Measurements from ENCODE around the gene ZDHHC12. TPM values are rescaled to one million over a fixed set of nuclear protein-coding genes. Genes with fewer than 3 reads are reported as not detected.
A peak's percentile ranks its signal among the peaks of the same experiment; 100 is the strongest.

Gene ZDHHC12
- total and polyA plus RNA-seq, 2 of the 13 experiments (the other 11 are each of a cell fraction or from before 2014, with no cell fraction given), result 25.4 to 28.0 TPM

DNA sequence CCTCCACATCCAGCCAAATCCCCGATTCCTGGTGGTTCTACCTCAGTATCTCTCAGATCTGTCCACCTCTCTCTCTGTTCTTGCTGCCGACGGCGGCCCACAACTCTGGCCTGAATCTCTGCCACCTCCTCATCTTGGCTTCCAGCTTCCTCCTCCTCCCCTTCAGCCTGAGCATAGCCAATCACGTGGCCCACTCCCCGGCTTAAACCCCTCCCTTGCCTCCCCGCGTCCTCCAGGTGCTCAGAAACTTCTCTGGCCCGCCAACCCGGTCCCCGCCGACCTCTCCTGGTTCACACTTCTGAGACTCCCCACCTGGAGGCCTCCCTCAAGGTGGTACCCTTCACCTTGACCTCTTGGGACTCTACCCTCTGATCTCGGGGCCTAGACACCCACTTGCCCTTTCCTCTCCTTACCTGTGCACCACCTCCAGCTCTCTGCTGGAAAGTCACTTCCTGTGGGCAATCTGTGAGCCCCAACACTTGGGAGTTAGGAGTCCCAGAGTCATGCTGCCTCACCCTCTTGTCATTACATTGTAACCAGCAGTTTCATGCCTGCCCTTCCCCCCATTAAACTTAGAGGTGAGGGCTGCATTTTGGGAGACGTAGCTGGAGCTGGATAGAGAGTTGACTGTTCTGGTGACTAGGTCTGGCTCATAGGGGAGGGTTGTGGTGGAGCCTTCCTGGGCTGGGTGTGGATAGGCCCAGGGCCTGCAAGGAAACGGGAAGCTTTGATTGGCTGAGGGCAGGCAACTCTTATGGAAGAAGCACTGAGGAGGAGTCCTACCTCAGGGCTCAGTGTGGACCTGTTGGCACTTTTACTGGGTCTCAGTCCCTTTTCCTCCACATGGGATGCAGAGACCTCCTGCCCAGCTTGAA lies 39.4 kb downstream of the ZDHHC12 start (continued):
- TF ChIP-seq BORCS8-MEF2B (CRISPR knock-in tag; IDR thresholded peaks at IDR 0.05) (0 out of 2 replicates have a peak, but pooled peaks have one; percentile 40), NFAT5 (CRISPR knock-in tag; IDR thresholded peaks at IDR 0.05) (no peak), RELA (CRISPR knock-in tag; IDR thresholded peaks at IDR 0.05) (no peak), THAP11 (CRISPR knock-in tag; IDR thresholded peaks at IDR 0.05) (peak; percentile 33; the same call in 1 of the 2 replicates), ZBTB3 (CRISPR knock-in tag; IDR thresholded peaks at IDR 0.05; ENCODE audit: borderline replicate concordance, low read depth) (no peak), ZC3H4 (CRISPR knock-in tag; IDR thresholded peaks at IDR 0.05; ENCODE audit: borderline replicate concordance) (no peak), YEATS4 (CRISPR knock-in tag; IDR thresholded peaks at IDR 0.05; ENCODE audit: borderline replicate concordance) (no peak), NBN (conservative IDR thresholded peaks at IDR 0.05) (no peak), THAP9 (CRISPR knock-in tag; IDR thresholded peaks at IDR 0.05; ENCODE audit: borderline replicate concordance) (peak; percentile 66; the same call in 1 of the 2 replicates), KAT2B (IDR thresholded peaks at IDR 0.05; ENCODE audit: borderline replicate concordance, low read depth, low read length) (no peak), SALL1 (CRISPR knock-in tag; IDR thresholded peaks at IDR 0.05) (peak; percentile 9; the same call in 1 of the 2 replicates), FOXK1 (CRISPR knock-in tag; IDR thresholded peaks at IDR 0.05; ENCODE audit: borderline replicate concordance, low read depth) (no peak), ELF4 (CRISPR knock-in tag; IDR thresholded peaks at IDR 0.05; ENCODE audit: borderline replicate concordance) (peak; percentile 88), JUN (CRISPR knock-in tag; IDR thresholded peaks at IDR 0.05) (no peak), KDM5B (CRISPR knock-in tag; IDR thresholded peaks at IDR 0.05; ENCODE audit: borderline replicate concordance) (peak; percentile 48; the same call in 1 of the 2 replicates)
- TF ChIP-seq, protein P1, sequence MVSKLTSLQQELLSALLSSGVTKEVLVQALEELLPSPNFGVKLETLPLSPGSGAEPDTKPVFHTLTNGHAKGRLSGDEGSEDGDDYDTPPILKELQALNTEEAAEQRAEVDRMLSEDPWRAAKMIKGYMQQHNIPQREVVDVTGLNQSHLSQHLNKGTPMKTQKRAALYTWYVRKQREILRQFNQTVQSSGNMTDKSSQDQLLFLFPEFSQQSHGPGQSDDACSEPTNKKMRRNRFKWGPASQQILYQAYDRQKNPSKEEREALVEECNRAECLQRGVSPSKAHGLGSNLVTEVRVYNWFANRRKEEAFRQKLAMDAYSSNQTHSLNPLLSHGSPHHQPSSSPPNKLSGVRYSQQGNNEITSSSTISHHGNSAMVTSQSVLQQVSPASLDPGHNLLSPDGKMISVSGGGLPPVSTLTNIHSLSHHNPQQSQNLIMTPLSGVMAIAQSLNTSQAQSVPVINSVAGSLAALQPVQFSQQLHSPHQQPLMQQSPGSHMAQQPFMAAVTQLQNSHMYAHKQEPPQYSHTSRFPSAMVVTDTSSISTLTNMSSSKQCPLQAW (CRISPR knock-in tag; IDR thresholded peaks at IDR 0.05), result peak; percentile 92
- TF ChIP-seq, protein P2, sequence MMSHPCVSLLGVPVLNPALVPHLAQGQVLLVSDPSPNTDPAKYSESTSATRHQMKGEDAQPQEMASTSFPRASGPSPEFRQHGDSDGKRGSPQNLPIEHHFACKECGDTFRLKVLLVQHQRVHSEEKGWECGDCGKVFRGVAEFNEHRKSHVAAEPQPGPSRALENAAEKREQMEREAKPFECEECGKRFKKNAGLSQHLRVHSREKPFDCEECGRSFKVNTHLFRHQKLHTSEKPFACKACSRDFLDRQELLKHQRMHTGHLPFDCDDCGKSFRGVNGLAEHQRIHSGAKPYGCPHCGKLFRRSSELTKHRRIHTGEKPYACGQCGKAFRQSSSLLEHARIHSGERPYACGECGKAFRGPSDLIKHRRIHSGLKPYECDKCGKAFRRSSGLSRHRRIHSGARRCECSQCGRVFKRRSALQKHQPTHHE (CRISPR knock-in tag; IDR thresholded peaks at IDR 0.05; ENCODE audit: borderline replicate concordance), result 0 out of 2 replicates have a peak, but pooled peaks have one; percentile 1

All from HepG2 (cell line).